ENCODE data around the gene WRAP73. TPM values are rescaled to one million over a fixed set of nuclear protein-coding genes. Genes with fewer than 3 reads are reported as not detected.

The WRAP73 gene
- total and polyA plus RNA-seq, 9 of the 15 experiments (the other 6 are each of a cell fraction or from before 2014, with no cell fraction given) = 4.3 to 51.8 (median 30.1) TPM

DNA sequence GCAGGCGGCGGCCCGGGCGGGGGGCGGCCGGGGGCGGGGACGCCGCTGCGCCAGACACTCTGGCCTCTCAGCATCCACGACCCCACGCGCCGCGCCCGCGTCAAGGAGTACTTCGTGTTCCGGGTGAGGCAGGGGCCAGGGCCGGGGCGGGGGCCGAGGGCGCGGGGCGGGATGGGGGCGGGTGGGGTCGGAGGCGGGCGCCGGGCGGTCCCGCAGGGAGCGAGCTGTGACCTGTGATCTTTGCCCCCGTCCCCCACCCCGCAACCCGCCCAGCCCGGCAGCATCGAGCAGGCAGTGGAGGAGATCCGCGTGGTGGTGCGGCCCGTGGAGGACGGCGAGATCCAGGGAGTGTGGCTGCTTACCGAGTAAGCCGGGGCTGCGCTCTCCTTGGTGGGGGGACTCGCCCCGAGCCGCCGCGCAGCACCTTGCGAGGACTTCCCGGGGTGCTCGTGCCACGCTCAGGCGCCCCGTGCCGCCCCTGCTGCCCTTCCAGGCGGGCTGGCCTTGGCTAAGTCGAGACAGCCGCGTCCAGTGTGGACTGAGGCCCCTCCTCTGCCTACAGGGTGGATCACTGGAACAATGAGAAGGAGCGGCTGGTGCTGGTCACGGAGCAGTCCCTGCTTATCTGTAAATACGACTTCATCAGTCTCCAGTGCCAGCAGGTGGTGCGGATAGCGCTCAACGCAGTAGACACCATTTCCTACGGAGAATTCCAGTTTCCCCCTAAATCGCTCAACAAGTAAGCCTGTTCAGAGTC lies 24.6 kb downstream of the WRAP73 start (continued):
- TF ChIP-seq, protein P1, sequence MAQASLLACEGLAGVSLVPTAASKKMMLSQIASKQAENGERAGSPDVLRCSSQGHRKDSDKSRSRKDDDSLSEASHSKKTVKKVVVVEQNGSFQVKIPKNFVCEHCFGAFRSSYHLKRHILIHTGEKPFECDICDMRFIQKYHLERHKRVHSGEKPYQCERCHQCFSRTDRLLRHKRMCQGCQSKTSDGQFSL (CRISPR knock-in tag; IDR thresholded peaks at IDR 0.05) = peak; percentile 81; the same call in 1 of the 2 replicates
- TF ChIP-seq, protein P1 (tag; IDR thresholded peaks at IDR 0.05) = no peak
- TF ChIP-seq ZNF197 (CRISPR knock-in tag; IDR thresholded peaks at IDR 0.05; ENCODE audit: low read depth) (no peak), ZNF140 (CRISPR knock-in tag; IDR thresholded peaks at IDR 0.05) (no peak), ZC3H4 (CRISPR knock-in tag; IDR thresholded peaks at IDR 0.05; ENCODE audit: borderline replicate concordance) (no peak), BACH1 (tag; IDR thresholded peaks at IDR 0.05) (no peak), SOX6 (IDR thresholded peaks at IDR 0.05) (peak; percentile 74), ILK (tag; IDR thresholded peaks at IDR 0.05; ENCODE audit: borderline replicate concordance, low read depth) (no peak), HCFC1 (IDR thresholded peaks at IDR 0.05; ENCODE audit: low read depth, low read length) (no peak), BCOR (IDR thresholded peaks at IDR 0.05) (peak; percentile 48), XRCC3 (IDR thresholded peaks at IDR 0.05) (no peak), KLF1 (tag; IDR thresholded peaks at IDR 0.05) (no peak)
- TF ChIP-seq, protein P2, sequence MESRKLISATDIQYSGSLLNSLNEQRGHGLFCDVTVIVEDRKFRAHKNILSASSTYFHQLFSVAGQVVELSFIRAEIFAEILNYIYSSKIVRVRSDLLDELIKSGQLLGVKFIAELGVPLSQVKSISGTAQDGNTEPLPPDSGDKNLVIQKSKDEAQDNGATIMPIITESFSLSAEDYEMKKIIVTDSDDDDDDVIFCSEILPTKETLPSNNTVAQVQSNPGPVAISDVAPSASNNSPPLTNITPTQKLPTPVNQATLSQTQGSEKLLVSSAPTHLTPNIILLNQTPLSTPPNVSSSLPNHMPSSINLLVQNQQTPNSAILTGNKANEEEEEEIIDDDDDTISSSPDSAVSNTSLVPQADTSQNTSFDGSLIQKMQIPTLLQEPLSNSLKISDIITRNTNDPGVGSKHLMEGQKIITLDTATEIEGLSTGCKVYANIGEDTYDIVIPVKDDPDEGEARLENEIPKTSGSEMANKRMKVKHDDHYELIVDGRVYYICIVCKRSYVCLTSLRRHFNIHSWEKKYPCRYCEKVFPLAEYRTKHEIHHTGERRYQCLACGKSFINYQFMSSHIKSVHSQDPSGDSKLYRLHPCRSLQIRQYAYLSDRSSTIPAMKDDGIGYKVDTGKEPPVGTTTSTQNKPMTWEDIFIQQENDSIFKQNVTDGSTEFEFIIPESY (CRISPR knock-in tag; IDR thresholded peaks at IDR 0.05) = no peak
- TF ChIP-seq, protein P3, sequence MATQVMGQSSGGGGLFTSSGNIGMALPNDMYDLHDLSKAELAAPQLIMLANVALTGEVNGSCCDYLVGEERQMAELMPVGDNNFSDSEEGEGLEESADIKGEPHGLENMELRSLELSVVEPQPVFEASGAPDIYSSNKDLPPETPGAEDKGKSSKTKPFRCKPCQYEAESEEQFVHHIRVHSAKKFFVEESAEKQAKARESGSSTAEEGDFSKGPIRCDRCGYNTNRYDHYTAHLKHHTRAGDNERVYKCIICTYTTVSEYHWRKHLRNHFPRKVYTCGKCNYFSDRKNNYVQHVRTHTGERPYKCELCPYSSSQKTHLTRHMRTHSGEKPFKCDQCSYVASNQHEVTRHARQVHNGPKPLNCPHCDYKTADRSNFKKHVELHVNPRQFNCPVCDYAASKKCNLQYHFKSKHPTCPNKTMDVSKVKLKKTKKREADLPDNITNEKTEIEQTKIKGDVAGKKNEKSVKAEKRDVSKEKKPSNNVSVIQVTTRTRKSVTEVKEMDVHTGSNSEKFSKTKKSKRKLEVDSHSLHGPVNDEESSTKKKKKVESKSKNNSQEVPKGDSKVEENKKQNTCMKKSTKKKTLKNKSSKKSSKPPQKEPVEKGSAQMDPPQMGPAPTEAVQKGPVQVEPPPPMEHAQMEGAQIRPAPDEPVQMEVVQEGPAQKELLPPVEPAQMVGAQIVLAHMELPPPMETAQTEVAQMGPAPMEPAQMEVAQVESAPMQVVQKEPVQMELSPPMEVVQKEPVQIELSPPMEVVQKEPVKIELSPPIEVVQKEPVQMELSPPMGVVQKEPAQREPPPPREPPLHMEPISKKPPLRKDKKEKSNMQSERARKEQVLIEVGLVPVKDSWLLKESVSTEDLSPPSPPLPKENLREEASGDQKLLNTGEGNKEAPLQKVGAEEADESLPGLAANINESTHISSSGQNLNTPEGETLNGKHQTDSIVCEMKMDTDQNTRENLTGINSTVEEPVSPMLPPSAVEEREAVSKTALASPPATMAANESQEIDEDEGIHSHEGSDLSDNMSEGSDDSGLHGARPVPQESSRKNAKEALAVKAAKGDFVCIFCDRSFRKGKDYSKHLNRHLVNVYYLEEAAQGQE (IDR thresholded peaks at IDR 0.05; ENCODE audit: borderline replicate concordance) = peak; percentile 68
- TF ChIP-seq, protein P3 (CRISPR knock-in tag; IDR thresholded peaks at IDR 0.05; ENCODE audit: low read depth) = no peak
- TF ChIP-seq, protein P4, sequence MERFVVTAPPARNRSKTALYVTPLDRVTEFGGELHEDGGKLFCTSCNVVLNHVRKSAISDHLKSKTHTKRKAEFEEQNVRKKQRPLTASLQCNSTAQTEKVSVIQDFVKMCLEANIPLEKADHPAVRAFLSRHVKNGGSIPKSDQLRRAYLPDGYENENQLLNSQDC (CRISPR knock-in tag; IDR thresholded peaks at IDR 0.05) = no peak
- TF ChIP-seq, protein P5, sequence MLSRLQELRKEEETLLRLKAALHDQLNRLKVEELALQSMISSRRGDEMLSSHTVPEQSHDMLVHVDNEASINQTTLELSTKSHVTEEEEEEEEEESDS (CRISPR knock-in tag; IDR thresholded peaks at IDR 0.05) = no peak
